Memory B cell (primary cell): Measurements from ENCODE around the gene NFYB.
"Not testable (repeated sequence)": the region's sequence is repeated elsewhere in the genome, so short reads cannot be mapped to it uniquely, and the experiment has no call there.

Experiments used
- ATAC-seq: fragments of 150-1000 bp; cut with Tn5 transposase; 2 replicates; pipeline ENCODE4 v1.10.0; 2021; ENCODE audit warnings: low read depth, mild to moderate bottlenecking, moderate library complexity
- DNase-seq, 2 donors: peaks; one replicate each; pipeline ENCODE4 v3.0.0; 2022; ENCODE audit warnings: low spot score in 2 of 2
- H3K27ac Mint-ChIP-seq: one replicate; pipeline ENCODE4 v1.8.0; 2022; ENCODE audit warnings: mild to moderate bottlenecking, moderate library complexity, mixed read lengths
- H3K27me3 Mint-ChIP-seq: one replicate; pipeline ENCODE4 v1.8.0; 2022; ENCODE audit warnings: mixed read lengths
- H3K36me3 Mint-ChIP-seq: one replicate; pipeline ENCODE4 v1.8.0; 2022; ENCODE audit warnings: mild to moderate bottlenecking, mixed read lengths
- H3K4me1 Mint-ChIP-seq: one replicate; pipeline ENCODE4 v1.8.0; 2022; ENCODE audit warnings: mixed read lengths
- H3K4me3 Mint-ChIP-seq: one replicate; pipeline ENCODE4 v1.8.0; 2022; ENCODE audit warnings: mild to moderate bottlenecking, moderate library complexity, mixed read lengths
- H3K9me3 Mint-ChIP-seq: one replicate; pipeline ENCODE4 v1.8.0; 2022; ENCODE audit warnings: mixed read lengths

Gene NFYB

DNA sequence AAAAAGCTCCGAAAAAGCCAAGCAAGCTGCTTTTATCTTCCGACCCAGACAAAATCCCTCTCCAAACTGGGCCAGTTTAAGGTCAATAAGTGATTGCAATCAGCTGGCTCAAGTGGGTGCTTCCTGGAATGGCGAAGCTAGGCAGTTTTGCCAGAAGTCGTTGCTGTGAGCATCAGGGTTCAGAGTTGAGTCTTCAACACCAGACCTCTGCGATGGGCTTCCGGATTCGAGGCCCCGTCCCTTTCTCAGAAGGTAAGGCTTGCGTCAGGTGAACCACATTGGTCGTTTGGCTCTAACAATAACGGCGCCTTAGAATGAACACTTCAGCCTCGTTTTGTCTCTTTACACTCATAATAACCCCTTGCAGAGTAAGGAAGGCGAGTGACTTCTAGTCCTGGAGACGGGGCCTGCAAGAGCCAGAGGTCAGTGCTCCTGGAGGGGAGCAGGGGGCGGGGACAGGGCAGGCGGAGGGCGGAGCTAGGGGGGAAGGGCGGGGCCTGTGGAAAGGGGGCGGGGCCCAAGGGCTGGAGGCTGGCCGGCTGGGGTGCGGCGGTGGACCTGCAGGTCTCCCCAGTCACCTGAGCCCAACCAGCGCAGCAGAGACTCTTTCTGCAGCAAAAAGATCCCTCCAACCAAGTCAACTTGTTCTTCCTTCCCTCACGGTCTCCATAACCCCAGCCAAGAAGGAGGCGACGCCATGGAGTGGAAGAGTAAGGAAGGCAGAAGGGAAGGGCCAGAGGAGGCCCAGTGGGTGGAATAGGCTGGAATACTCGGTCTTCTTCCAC lies 34.0 kb upstream of the NFYB start:
- no peak for ATAC-seq
- H3K4me3 Mint-ChIP-seq = no peak overlapping the region

DNA sequence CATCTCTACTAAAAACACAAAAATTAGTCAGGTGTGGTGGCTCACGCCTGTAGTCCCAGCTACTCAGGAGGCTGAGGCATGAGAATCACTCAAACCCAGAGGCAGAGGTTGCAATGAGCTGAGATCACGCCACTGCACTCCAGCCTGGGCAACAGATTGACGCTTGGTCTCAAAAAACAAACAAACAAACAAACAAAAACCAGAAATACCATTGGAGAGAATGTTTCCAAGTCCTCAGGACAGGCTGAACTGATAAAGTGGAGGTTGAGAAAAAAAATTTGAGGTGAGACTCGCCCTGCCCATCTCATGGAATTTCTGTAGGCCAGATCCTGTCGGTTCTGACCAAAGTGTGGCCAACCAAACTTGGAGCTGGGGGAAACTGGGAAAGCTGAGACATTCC lies 30.6 kb upstream of the NFYB start:
- Mint-ChIP-seq H3K4me3 (no peak overlapping the region), H3K4me1 (no peaks in the 10 kb centered on the region), H3K9me3 (no peaks in the 10 kb centered on the region), H3K27ac (no peak overlapping the region), H3K27me3 (peaks cover 9% of the 10 kb centered on the region), H3K36me3 (peaks cover 2% of the 10 kb centered on the region)
- DNase-seq (no peak), ATAC-seq (no peak)

More for the DNA sequence above, 34.0 kb upstream of the NFYB start:
- Mint-ChIP-seq H3K4me1 (no peaks in the 10 kb centered on the region), H3K9me3 (no peaks in the 10 kb centered on the region), H3K36me3 (peaks cover 2% of the 10 kb centered on the region), H3K27me3 (peaks cover 9% of the 10 kb centered on the region), H3K27ac (no peak overlapping the region)
- no peak for DNase-seq

DNA sequence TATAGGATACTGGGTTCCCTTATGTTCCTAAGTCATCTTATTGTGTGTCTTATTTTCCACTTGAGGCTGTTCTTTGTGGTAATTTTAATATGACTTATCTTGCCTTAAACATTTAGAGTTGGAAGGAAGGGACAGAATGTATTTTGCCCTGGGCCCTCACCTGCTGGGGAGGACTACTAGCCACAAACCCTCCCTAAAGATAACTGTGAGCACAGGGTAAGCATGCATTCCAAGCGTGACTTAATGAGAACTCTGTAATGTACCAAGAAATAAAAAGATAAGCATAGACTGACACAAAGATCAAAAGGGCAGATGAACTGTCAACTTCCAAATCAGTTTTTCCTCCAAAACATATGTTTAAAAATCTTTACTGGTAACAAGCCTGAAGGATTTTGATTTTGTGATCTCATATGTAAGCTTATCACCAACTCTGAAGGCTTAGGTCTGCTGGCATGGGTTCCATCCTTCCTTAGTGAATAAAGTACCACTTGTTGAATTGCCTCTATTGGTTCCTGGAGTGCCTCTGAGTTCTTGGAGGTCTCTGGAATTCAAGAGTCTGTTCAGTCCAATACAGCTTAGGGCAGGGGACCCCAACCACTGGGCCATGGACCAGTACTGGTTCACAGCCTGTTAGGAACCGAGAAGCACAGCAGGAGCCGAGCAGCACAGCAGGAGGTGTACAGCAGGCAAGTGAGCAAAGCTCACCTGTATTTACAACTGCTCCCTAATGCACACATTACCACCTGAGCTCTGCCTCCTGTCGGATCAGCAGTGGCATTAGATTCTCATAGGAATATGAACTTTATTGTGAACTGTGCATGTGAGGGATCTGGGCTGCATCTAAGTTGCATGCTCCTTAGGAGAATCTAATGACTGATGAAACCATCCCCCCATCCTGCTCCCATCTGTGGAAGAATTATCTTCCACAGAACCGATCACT lies 29.8 kb upstream of the NFYB start:
- Mint-ChIP-seq H3K27ac (no peak overlapping the region), H3K4me3 (no peak overlapping the region), H3K36me3 (peaks cover 2% of the 10 kb centered on the region), H3K9me3 (no peaks in the 10 kb centered on the region), H3K27me3 (peaks cover 9% of the 10 kb centered on the region), H3K4me1 (no peaks in the 10 kb centered on the region)
- ATAC-seq (no peak), DNase-seq (no peak)

DNA sequence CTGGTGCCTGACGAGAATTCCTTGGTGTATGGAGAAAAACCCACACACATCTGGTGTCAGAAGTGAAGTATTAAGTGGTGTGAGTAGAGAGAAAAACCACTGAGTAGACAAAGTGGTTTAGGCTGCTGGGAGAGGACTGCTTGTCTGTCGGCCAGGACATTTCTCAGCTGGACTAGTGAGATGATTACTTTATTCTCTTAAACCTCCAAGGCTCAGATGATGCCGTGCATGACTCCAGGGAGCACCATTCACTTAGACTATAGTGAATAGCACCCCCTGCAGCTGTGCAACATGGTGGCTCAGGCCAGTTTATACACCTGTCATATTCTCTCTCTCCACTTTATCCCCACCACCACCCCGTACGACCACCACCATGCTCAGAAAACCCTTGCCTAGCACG lies 28.5 kb upstream of the NFYB start:
- no peak for ATAC-seq
- H3K36me3 Mint-ChIP-seq = peaks cover 4% of the 10 kb centered on the region
- no peak overlapping the region for H3K27ac Mint-ChIP-seq

DNA sequence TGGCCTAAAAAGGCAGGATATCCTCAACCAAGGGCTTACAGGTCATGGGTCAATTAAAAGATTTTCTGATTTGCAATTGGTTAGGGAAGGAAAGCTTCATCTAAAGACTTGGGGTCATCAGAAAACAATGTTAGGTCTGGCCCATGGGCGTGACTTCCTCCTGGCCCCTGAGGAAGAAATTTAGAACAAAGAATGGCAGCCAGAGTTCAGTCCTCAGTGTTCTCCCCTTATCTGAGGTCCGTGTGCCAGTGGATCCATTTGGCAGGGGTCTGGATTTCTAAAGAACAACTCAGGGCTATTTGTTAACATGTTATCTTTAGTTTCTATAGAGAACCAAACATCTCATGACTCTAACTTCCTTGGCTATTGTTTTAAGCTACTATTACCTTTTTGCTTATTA lies 27.8 kb upstream of the NFYB start:
- Mint-ChIP-seq H3K27me3 (peaks cover 10% of the 10 kb centered on the region), H3K9me3 (no peaks in the 10 kb centered on the region), H3K4me1 (no peaks in the 10 kb centered on the region), H3K27ac (no peak overlapping the region), H3K4me3 (no peak overlapping the region), H3K36me3 (peaks cover 4% of the 10 kb centered on the region)
- DNase-seq = no peak
- no peak for ATAC-seq

More for the DNA sequence above, 28.5 kb upstream of the NFYB start:
- Mint-ChIP-seq H3K4me3 (no peak overlapping the region), H3K27me3 (peaks cover 10% of the 10 kb centered on the region), H3K9me3 (no peaks in the 10 kb centered on the region), H3K4me1 (no peaks in the 10 kb centered on the region)
- DNase-seq = no peak

DNA sequence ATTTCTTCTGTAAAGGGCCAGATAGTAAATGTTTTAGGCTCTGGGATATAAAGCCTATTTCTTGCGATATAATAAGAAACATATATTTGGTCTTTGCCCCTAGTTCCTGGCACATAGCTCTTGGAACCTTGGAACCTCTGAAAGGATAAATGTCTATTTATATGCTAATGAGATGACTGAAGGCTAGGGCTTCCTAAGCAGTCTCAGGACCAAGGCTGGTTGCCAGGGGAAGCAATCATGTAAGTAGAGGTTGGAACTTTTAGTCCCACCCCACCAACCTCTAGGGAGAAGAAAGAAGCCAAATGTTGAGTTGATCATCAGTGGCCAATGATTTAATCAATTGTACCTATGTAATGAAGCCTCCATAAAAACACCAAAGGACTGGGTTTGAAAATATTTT lies 26.6 kb upstream of the NFYB start:
- no peaks in the 10 kb centered on the region for H3K4me1 Mint-ChIP-seq
- ATAC-seq = no peak
- peaks cover 1% of the 10 kb centered on the region for H3K36me3 Mint-ChIP-seq
- H3K27me3 Mint-ChIP-seq = peaks cover 7% of the 10 kb centered on the region
- no peak overlapping the region for H3K4me3 Mint-ChIP-seq
- H3K9me3 Mint-ChIP-seq = no peaks in the 10 kb centered on the region
- DNase-seq = no peak
- no peak overlapping the region for H3K27ac Mint-ChIP-seq

DNA sequence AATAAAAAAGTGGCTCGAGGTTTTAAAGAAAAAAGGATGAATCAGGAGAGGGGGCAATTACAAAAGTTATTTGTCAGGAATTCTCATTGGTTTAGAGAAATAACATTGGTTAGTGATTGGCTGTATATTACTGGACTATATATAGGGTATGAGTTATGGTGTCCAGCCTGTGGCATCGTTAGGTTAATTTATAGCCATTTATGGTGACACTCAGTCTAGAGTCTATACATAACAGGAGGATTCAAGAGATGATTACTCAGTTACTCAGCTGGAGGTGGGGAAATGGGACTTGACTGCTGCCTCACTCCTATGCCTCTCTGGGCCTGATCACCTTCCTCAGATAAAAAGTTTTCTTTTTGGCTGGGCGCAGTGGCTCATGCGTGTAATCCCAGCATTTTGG lies 25.6 kb upstream of the NFYB start:
- H3K36me3 Mint-ChIP-seq = peaks cover 1% of the 10 kb centered on the region
- H3K27me3 Mint-ChIP-seq = peaks cover 4% of the 10 kb centered on the region
- no peak overlapping the region for H3K27ac Mint-ChIP-seq
- H3K4me1 Mint-ChIP-seq = no peaks in the 10 kb centered on the region
- no peaks in the 10 kb centered on the region for H3K9me3 Mint-ChIP-seq
- H3K4me3 Mint-ChIP-seq = no peak overlapping the region
- ATAC-seq (no peak), DNase-seq (no peak)

DNA sequence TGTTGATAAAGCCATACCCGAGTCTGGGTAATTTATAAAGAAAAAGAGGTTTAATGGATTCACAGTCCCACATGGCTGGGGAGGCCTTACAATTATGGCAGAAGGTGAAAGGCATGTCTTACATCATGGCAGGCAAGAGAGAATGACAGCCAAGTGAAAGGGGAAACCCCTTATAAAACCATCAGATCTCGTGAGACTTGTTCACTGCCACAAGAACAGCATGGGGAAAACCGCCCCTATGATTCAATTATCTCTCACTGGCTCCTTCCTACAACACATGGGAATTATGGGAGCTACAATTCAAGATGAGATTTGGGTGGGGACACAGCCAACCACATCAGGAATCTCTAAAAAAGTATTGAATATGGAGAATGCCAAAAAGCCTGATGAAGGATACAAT lies 25.0 kb upstream of the NFYB start:
- not testable (repeated sequence) for H3K4me3 Mint-ChIP-seq, DNase-seq, H3K27ac Mint-ChIP-seq, H3K9me3 Mint-ChIP-seq, H3K4me1 Mint-ChIP-seq, H3K27me3 Mint-ChIP-seq, H3K36me3 Mint-ChIP-seq, ATAC-seq

DNA sequence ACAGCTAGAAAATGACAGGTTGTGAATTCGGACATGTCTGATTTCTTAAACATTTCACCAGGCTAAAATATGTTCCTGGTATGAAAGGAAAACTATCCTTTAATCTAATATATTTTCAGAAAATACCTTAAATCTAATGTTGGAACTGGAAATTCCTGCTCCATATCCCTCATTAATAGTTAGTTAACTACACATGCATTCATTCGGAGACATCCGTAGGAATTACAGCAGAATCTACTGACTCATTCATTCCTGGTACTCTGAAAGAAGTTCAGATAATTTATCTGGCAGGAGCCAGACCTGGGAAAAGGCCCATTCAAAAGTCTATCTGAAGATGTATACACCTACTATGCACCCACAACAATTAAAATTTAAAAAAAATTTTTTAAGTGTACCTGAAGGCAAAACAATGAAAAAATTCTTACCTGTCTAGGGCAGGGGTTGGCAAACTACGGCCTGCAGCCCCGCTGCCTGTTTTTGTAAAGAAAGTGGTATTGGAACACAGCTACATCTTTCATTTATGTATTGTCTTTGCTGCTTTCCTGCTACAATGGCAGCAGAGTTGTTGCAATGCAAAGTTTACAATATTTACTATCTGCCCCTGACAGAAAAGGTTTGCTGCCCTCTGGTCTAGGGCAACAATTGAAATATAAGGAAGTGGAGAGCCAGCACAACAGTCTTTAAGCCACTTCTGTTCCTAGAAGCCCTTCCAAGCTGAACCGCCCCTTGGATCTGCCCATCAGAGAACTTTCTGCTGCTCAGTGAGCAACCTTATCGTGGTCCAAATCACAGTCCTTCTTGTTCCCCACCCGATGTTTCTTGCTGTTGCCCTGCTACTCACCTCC lies 17.9 kb upstream of the NFYB start:
- H3K9me3 Mint-ChIP-seq = no peaks in the 10 kb centered on the region
- no peak for ATAC-seq
- peaks cover 6% of the 10 kb centered on the region for H3K4me1 Mint-ChIP-seq
- H3K27me3 Mint-ChIP-seq = no peaks in the 10 kb centered on the region
- no peak overlapping the region for H3K4me3 Mint-ChIP-seq
- H3K36me3 Mint-ChIP-seq = no peaks in the 10 kb centered on the region
- no peak for DNase-seq
- no peak overlapping the region for H3K27ac Mint-ChIP-seq

DNA sequence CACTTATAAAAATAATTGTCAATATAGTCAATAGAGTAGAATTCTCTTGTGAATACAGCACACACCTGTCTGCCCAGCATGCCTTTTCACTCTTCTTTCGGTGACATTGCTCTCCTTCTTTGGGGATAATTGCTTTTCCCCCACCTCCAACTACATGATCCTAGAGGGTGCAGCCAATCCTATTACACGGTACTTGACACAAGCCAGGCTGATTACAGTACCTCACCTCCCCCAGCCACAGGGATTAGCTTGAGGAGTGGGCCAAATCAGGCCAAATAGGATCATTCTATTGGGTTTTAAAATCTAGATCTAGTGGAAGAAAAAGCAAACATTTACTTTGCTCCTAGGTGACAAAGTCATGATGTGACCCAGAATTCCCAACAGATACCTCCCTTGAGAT lies 16.8 kb upstream of the NFYB start:
- no peaks in the 10 kb centered on the region for H3K36me3 Mint-ChIP-seq
- no peak overlapping the region for H3K27ac Mint-ChIP-seq
- H3K27me3 Mint-ChIP-seq = no peaks in the 10 kb centered on the region
- DNase-seq = no peak
- peaks cover 6% of the 10 kb centered on the region for H3K4me1 Mint-ChIP-seq
- ATAC-seq = no peak
- no peak overlapping the region for H3K4me3 Mint-ChIP-seq
- H3K9me3 Mint-ChIP-seq = no peaks in the 10 kb centered on the region

DNA sequence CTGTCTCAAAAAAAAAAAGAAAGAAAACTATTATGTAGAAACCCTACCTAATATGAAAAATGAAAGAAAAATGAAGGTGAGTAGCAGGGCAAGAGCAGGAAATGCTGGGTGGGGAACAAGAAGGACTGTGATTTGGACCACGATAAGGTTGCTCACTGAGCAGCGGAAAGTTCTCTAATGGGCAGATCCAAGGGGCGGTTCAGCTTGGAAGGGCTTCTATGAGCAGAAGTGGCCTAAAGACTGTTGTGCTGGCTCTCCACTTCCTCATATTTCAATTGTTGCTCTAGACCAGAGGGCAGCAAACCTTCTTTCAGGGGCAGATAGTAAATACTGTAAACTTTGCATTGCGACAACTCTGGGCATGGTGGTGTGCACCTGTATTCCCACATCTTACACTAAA lies 16.3 kb upstream of the NFYB start:
- H3K36me3 Mint-ChIP-seq = no peaks in the 10 kb centered on the region
- H3K4me3 Mint-ChIP-seq = no peak overlapping the region
- no peak overlapping the region for H3K27ac Mint-ChIP-seq
- H3K9me3 Mint-ChIP-seq = no peaks in the 10 kb centered on the region
- peak; percentile 71 for ATAC-seq
- peaks cover 6% of the 10 kb centered on the region for H3K4me1 Mint-ChIP-seq
- H3K27me3 Mint-ChIP-seq = peaks cover 1% of the 10 kb centered on the region
- no peak for DNase-seq

DNA sequence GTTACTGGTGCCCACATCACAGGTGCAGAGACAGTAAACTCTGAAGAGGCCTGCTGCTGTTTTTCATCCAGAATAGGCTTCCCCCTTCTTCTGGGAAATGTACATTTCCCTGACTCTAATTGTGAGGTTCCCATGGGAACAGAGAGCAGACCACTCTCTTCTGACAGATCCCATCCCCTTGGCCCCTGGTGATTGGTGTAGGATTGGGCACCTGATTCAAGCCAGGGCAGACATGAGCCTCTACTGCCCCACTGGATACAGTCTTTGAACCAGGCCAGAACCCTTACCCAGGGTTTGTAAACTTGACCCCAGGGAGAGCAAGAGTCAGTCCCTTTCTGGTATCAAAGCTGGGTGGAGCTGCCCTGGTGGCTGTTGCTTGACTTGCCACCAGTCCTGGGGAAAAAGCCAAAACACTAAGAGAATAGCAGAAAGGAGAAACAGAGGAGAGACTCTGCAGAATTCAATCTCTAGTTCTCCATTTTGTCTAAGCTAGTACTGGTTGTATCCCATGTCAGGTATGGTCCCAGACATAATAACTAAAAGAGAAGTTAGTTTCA lies 14.8 kb upstream of the NFYB start:
- Mint-ChIP-seq H3K36me3 (no peaks in the 10 kb centered on the region), H3K27me3 (peaks cover 6% of the 10 kb centered on the region), H3K4me3 (no peak overlapping the region), H3K27ac (no peak overlapping the region), H3K4me1 (peaks cover 6% of the 10 kb centered on the region), H3K9me3 (no peaks in the 10 kb centered on the region)
- ATAC-seq (no peak), DNase-seq (no peak)

DNA sequence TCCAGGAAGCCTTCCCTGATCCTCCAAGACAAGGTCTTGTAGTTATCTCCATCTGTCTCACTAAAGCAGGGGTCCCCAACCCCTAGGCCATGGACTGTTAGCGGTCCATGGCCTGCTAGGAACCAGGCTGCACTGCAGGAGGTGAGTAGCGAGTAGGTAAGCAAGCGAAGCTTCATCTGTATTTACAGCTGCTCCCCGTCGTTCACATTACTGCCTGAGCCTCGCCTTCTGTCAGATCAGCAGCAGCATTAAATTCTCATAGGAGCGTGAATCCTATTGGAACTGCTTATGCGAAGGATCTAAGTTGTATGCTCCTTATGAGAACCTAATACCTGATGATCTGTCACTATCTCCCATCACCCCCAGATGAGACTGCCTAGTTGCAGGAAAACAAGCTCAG lies 12.4 kb upstream of the NFYB start:
- no peak for DNase-seq
- Mint-ChIP-seq H3K27me3 (peaks cover 7% of the 10 kb centered on the region), H3K27ac (no peak overlapping the region), H3K36me3 (no peaks in the 10 kb centered on the region), H3K4me1 (peaks cover 6% of the 10 kb centered on the region), H3K4me3 (no peak overlapping the region), H3K9me3 (no peaks in the 10 kb centered on the region)
- ATAC-seq = no peak
